ENCODE results near the gene CIZ1.

DNA sequence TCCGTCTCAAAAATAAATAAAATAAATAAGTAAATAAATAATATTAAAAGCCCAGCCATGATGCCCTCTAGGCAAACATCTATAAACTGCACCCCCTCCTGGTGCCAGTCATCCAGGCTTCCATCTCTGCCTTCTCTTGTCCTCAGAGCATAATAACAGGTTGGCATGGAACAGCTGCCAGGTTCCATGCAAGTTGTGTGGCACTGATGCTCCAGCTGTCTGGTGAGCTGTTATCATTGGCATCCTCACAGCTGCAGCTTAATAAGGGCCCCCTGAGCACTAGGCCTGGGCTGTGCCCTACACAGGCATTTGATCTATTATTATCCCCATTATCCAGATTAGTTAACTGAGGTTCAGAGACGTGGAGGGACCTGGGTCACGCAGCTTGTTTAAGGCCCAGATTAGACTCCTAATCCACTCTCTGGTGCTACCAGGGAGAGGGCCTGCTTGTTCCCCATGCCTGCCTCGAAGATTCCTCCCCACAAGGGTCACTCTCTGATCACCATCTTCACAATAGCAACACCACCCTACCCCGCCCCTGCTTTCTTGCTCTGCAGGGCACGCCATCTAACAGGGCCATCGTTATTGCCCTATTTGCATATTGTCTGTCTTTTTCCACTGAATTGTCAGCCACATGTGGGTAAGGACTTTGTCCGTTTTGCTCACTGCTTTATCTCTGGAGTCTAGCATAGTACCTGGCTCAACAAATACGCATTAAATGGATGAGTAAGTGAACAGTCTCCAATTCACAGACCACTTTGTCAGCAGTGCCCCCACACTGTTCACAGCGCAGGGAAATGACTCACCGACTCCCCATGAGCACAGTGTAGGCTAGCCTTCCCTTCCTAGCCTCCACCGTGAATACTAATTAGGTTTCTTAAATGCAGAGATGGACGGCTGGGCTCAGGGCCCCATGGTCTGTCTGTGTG, 10.3 kb upstream of the CIZ1 start:
- TF ChIP-seq SIN3A (IDR thresholded peaks at IDR 0.05; ENCODE audit: borderline replicate concordance, insufficient read depth, low read length): no peak
- TF ChIP-seq, protein P1, sequence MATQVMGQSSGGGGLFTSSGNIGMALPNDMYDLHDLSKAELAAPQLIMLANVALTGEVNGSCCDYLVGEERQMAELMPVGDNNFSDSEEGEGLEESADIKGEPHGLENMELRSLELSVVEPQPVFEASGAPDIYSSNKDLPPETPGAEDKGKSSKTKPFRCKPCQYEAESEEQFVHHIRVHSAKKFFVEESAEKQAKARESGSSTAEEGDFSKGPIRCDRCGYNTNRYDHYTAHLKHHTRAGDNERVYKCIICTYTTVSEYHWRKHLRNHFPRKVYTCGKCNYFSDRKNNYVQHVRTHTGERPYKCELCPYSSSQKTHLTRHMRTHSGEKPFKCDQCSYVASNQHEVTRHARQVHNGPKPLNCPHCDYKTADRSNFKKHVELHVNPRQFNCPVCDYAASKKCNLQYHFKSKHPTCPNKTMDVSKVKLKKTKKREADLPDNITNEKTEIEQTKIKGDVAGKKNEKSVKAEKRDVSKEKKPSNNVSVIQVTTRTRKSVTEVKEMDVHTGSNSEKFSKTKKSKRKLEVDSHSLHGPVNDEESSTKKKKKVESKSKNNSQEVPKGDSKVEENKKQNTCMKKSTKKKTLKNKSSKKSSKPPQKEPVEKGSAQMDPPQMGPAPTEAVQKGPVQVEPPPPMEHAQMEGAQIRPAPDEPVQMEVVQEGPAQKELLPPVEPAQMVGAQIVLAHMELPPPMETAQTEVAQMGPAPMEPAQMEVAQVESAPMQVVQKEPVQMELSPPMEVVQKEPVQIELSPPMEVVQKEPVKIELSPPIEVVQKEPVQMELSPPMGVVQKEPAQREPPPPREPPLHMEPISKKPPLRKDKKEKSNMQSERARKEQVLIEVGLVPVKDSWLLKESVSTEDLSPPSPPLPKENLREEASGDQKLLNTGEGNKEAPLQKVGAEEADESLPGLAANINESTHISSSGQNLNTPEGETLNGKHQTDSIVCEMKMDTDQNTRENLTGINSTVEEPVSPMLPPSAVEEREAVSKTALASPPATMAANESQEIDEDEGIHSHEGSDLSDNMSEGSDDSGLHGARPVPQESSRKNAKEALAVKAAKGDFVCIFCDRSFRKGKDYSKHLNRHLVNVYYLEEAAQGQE (IDR thresholded peaks at IDR 0.05; ENCODE audit: insufficient read depth in 1 of 2, low read depth in 2 of 2, low read length in 2 of 2): no peak
- no peak for TF ChIP-seq TAF1 (IDR thresholded peaks at IDR 0.05; ENCODE audit: borderline replicate concordance, insufficient read depth, low read length)

Data from PFSK-1 (cell line).